Mesendoderm (in vitro differentiated cells): ENCODE results near the gene SLC30A7.

Source experiments
- DNase-seq: peaks from one replicate; pipeline ENCODE4 v3.0.0; 2013
- H2AK5ac ChIP-seq: 2 replicates; pipeline ENCODE4 v1.6.1; 2013; ENCODE audit warnings: low read length, inconsistent platforms
- H2BK120ac ChIP-seq: 2 replicates; pipeline ENCODE4 v1.6.1; 2013; ENCODE audit warnings: low read depth, mild to moderate bottlenecking, low read length, moderate library complexity, mixed read lengths
- H2BK15ac ChIP-seq: replicated peaks from 2 replicates; pipeline ENCODE4 v1.6.1; 2013; ENCODE audit warnings: low read depth, mild to moderate bottlenecking, moderate library complexity
- H2BK5ac ChIP-seq: 2 replicates; pipeline ENCODE4 v1.6.1; 2013; ENCODE audit warnings: low read length, inconsistent platforms
- H3K18ac ChIP-seq: 2 replicates; pipeline ENCODE4 v1.6.1; 2013; ENCODE audit warnings: mild to moderate bottlenecking, low read length, mixed read lengths
- H3K23ac ChIP-seq: one replicate; pipeline ENCODE4 v1.6.1; 2013; ENCODE audit warnings: low read length
- H3K27ac ChIP-seq: 2 replicates; pipeline ENCODE4 v1.5.1; 2013; ENCODE audit warnings: low read depth, mild to moderate bottlenecking, inconsistent platforms, low read length, moderate library complexity
- H3K27me3 ChIP-seq: 2 replicates; pipeline ENCODE4 v1.6.1; 2013; ENCODE audit warnings: low read length, control low read depth, mild to moderate bottlenecking, inconsistent platforms; ENCODE audit not compliant: insufficient read depth, poor library complexity
- H3K36me3 ChIP-seq: 2 replicates; pipeline ENCODE4 v1.6.1; 2013; ENCODE audit warnings: low read length, inconsistent platforms; ENCODE audit not compliant: control insufficient read depth, insufficient read depth
- H3K4ac ChIP-seq: one replicate; pipeline ENCODE4 v1.6.1; 2013; ENCODE audit warnings: low read depth, mild to moderate bottlenecking, low read length, moderate library complexity
- H3K4me1 ChIP-seq: 2 replicates; pipeline ENCODE4 v1.6.1; 2013; ENCODE audit warnings: low read depth, low read length, inconsistent platforms; ENCODE audit not compliant: control insufficient read depth
- H3K4me2 ChIP-seq: 2 replicates; pipeline ENCODE4 v1.6.1; 2013; ENCODE audit warnings: low read length
- H3K4me3 ChIP-seq: 2 replicates; pipeline ENCODE4 v1.5.1; 2013; ENCODE audit warnings: mild to moderate bottlenecking, low read length
- H3K56ac ChIP-seq: one replicate; pipeline ENCODE4 v1.6.1; 2013; ENCODE audit warnings: low read length
- H3K79me1 ChIP-seq: 2 replicates; pipeline ENCODE4 v1.6.1; 2013; ENCODE audit warnings: low read length, inconsistent platforms
- H3K79me2 ChIP-seq: 2 replicates; pipeline ENCODE4 v1.6.1; 2013; ENCODE audit warnings: mild to moderate bottlenecking, low read length; ENCODE audit not compliant: control insufficient read depth, insufficient read depth
- H3K9ac ChIP-seq: 2 replicates; pipeline ENCODE4 v1.6.1; 2013; ENCODE audit warnings: low read length, inconsistent platforms
- H4K5ac ChIP-seq: one replicate; pipeline ENCODE4 v1.6.1; 2013; ENCODE audit warnings: low read length
- H4K8ac ChIP-seq: one replicate; pipeline ENCODE4 v1.6.1; 2013; ENCODE audit warnings: low read depth, mild to moderate bottlenecking, control low read depth, low read length, moderate library complexity
- WGBS: extraction: QIAGEN DNeasy Blood & Tissue Kit; methylation state at CpG from one replicate; pipeline ENCODE4 v1.1.7; 2013; ENCODE audit warnings: low lambda C conversion rate, missing lambda C conversion rate; ENCODE audit not compliant: insufficient coverage; ENCODE audit errors: extremely low coverage; 5-methylcytosine and 5-hydroxymethylcytosine counted together

The SLC30A7 gene

GRCh38 chr1:100953960-100954730 is 58.3 kb downstream of the SLC30A7 start:
- H3K27ac ChIP-seq, result no peak overlapping the region
- H3K27me3 ChIP-seq, result no peaks in the 10 kb centered on the region
- H3K56ac ChIP-seq, result no peak overlapping the region
- no peak for DNase-seq
- no peak overlapping the region for H2AK5ac ChIP-seq
- no peak overlapping the region for H3K23ac ChIP-seq
- H2BK15ac ChIP-seq, result no peak overlapping the region
- no peak overlapping the region for H4K8ac ChIP-seq
- H3K36me3 ChIP-seq, result no peaks in the 10 kb centered on the region
- no peak overlapping the region for H2BK5ac ChIP-seq
- no peak overlapping the region for H2BK120ac ChIP-seq
- peaks cover 6% of the 10 kb centered on the region for H3K4me1 ChIP-seq
- H4K5ac ChIP-seq, result no peak overlapping the region
- no CpG with 5 or more reads among the region's 2 CpGs for WGBS
- no peak overlapping the region for H3K9ac ChIP-seq
- no peak overlapping the region for H3K4me3 ChIP-seq
- H3K4me2 ChIP-seq, result no peak overlapping the region
- H3K4ac ChIP-seq, result no peak overlapping the region
- H3K79me2 ChIP-seq, result no peaks in the 10 kb centered on the region
- no peak overlapping the region for H3K18ac ChIP-seq
- peaks cover 2% of the 10 kb centered on the region for H3K79me1 ChIP-seq

GRCh38 chr1:100955322-100955721 is 59.4 kb downstream of the SLC30A7 start:
- H3K23ac ChIP-seq, result no peak overlapping the region
- no peak overlapping the region for H3K56ac ChIP-seq
- no peak overlapping the region for H3K18ac ChIP-seq
- no peak overlapping the region for H2AK5ac ChIP-seq
- no peak overlapping the region for H2BK5ac ChIP-seq
- H3K36me3 ChIP-seq, result no peaks in the 10 kb centered on the region
- DNase-seq, result no peak
- no peak overlapping the region for H2BK120ac ChIP-seq
- H3K27me3 ChIP-seq, result no peaks in the 10 kb centered on the region
- no peak overlapping the region for H2BK15ac ChIP-seq
- H3K9ac ChIP-seq, result no peak overlapping the region
- no peaks in the 10 kb centered on the region for H3K79me1 ChIP-seq
- no peak overlapping the region for H3K27ac ChIP-seq
- no peaks in the 10 kb centered on the region for H3K79me2 ChIP-seq
- no peak overlapping the region for H3K4me2 ChIP-seq
- peaks cover 1% of the 10 kb centered on the region for H3K4me1 ChIP-seq
- H4K5ac ChIP-seq, result no peak overlapping the region
- no peak overlapping the region for H3K4me3 ChIP-seq
- WGBS, result no CpG with 5 or more reads among the region's 1 CpG
- no peak overlapping the region for H3K4ac ChIP-seq
- no peak overlapping the region for H4K8ac ChIP-seq

DNA sequence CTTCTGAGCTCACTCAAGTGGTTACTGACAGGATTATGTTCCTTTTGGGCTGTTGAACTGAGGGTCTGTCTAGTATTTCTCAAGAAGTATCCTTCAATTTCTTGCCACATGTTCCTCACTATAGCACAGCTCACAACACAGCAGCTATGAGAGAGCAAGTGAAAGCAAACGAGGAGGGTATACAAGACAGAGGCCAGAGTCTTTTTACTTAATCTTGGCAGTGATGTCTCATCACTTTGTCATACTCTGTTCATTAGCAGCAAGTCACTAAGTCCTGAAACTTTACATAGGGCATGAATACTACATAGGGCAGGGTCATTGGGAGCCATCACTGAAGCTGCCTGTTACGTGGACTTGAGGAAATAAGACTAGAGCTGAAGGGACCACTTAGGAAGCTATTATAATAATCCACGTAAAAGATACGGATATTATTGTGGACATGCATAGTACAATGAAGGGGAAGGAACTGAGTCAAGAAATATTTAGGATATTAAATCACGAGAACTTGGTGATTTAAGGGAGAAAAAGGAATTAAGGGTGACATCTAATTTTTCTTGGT is 63.7 kb downstream of the SLC30A7 start:
- Histone ChIP-seq H3K23ac (no peak overlapping the region), H4K5ac (no peak overlapping the region), H3K4ac (no peak overlapping the region), H3K4me3 (no peak overlapping the region), H4K8ac (no peak overlapping the region), H3K18ac (no peak overlapping the region), H3K4me2 (no peak overlapping the region), H3K79me2 (no peaks in the 10 kb centered on the region), H3K4me1 (no peaks in the 10 kb centered on the region), H3K9ac (no peak overlapping the region), H2AK5ac (no peak overlapping the region), H3K27me3 (no peaks in the 10 kb centered on the region), H3K79me1 (no peaks in the 10 kb centered on the region), H2BK120ac (no peak overlapping the region), H2BK5ac (no peak overlapping the region), H3K56ac (no peak overlapping the region), H3K27ac (no peak overlapping the region), H2BK15ac (no peak overlapping the region), H3K36me3 (no peaks in the 10 kb centered on the region)
- DNase-seq, result no peak
- 100% methylated on average over 2 of the region's 5 CpGs for WGBS

- DNase-seq, result no peak
These were observed 64.2 kb downstream of the SLC30A7 start for GRCh38 chr1:100960098-100960497.

DNA sequence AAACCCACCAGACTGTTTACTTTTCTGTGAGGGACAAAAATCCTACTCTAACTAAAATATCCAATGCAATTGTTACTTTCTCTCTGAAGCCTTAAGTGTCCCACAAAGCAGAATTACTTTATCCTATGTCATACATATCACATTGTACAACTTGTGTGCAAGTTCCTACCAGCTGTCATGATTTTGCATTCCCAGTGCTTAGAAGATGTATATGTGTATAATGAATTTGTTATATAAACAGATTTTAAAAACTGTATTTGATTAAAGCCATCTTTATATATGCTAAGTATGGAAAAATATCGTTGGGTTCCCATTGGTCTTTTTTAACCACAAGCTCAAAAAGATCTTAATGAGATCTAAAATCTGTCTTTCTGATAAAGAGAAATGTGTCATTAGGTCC is 72.7 kb downstream of the SLC30A7 start:
- Histone ChIP-seq H4K5ac (no peak overlapping the region), H3K9ac (no peak overlapping the region), H3K27me3 (no peaks in the 10 kb centered on the region), H3K79me1 (no peaks in the 10 kb centered on the region), H3K36me3 (no peaks in the 10 kb centered on the region), H3K56ac (no peak overlapping the region), H3K4me3 (no peak overlapping the region), H4K8ac (no peak overlapping the region), H2AK5ac (no peak overlapping the region), H3K27ac (no peak overlapping the region), H3K4me2 (no peak overlapping the region), H2BK120ac (no peak overlapping the region), H3K18ac (no peak overlapping the region), H3K4ac (no peak overlapping the region), H3K79me2 (no peaks in the 10 kb centered on the region), H2BK5ac (no peak overlapping the region), H2BK15ac (no peak overlapping the region), H3K4me1 (peaks cover 4% of the 10 kb centered on the region), H3K23ac (no peak overlapping the region)
- WGBS, result no CpG with 5 or more reads among the region's 1 CpG
- no peak for DNase-seq

More at GRCh38 chr1:100960098-100960497, 64.2 kb downstream of the SLC30A7 start:
- Histone ChIP-seq H3K4ac (no peak overlapping the region), H3K4me3 (no peak overlapping the region), H3K56ac (no peak overlapping the region), H3K4me1 (no peaks in the 10 kb centered on the region), H3K79me2 (no peaks in the 10 kb centered on the region), H4K8ac (no peak overlapping the region), H3K27ac (no peak overlapping the region), H3K27me3 (no peaks in the 10 kb centered on the region), H3K18ac (no peak overlapping the region), H2AK5ac (no peak overlapping the region), H2BK15ac (no peak overlapping the region), H2BK5ac (no peak overlapping the region), H3K23ac (no peak overlapping the region), H2BK120ac (no peak overlapping the region), H3K79me1 (no peaks in the 10 kb centered on the region), H3K36me3 (no peaks in the 10 kb centered on the region), H3K4me2 (no peak overlapping the region), H3K9ac (no peak overlapping the region), H4K5ac (no peak overlapping the region)
- WGBS, result no CpG with 5 or more reads among the region's 1 CpG
